ENCODE results near the gene AP2A1. TPM values are rescaled to one million over a fixed set of nuclear protein-coding genes. Genes with fewer than 3 reads are reported as not detected.

AP2A1 gene
- total RNA-seq, 4 donors from 2014 or later, result 50.7 to 77.8 (median 65.8) TPM

DNA sequence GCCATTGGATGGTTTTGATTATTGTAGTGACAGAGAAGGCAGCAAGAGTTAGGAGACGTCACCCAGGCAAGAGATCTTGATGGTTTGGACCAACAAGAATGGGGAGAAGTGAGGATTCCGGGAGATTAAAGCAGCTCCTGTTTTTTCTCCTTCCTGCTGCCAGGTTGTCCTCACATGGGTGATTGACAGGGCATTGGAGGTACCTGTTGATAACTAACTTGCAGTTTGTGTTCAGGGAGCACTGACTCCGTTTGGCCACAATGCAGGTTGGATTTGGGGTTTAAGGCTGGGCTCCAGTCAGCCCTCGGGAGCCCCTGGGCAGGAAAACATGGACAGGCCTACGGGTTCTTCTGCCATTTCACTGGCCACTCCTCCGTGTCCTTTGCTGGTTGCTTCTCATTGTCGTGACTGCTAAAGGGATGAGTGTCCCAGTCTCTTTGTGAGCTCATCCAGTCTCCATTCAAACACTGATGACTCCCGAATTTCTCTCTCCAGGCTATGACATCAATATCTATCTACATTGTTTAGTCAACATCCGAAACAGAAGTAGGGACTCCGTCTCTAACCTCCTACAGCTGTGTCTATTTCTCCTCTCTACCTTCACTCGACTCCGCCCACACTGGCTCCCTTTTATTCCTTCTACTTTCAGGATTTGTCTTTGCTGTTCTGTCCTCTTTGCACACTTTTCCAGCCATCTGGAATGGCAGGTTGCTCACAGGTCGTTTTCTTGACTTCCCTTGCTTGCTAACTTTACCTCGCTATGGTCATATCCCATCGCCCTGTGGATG lies 82.8 kb downstream of the AP2A1 start:
- Histone ChIP-seq H3K9me3 (no peaks in the 10 kb centered on the region), H3K4me3 (peak overlapping the region; percentile 56 to 98 (median 96)), H3K36me3 (peaks cover 0 to 5% (median 0%) of the 10 kb centered on the region in 3 donors), H3K4me1 (peaks cover 6 to 52% (median 29%) of the 10 kb centered on the region in 3 donors), H3K27ac (peak overlapping the region in 3 of 4 donors; percentile 94 to 100 (median 99)), H3K27me3 (no peaks in the 10 kb centered on the region)
- no peak for TF ChIP-seq POLR2A (IDR thresholded peaks at IDR 0.05)
- WGBS, 2 donors, result 85 to 89% methylated on average over 14 to 15 of the region's 15 CpGs
- intact Hi-C loops (cut with DNase I), result no loop called here
- DNase-seq, result no peak

DNA sequence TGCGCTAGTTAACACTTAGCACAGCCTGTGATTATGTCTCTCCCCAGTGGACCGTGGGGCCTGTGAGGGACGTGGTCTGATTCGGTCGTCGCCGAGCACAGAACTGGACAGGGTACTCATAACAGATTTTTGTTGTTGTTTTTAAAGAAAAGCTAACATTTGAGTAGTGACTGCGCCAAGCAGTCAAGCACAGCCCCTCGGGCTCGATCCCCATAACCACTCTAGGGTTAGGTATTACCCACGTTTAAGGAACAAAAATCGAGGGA lies 83.4 kb downstream of the AP2A1 start:
- DNase-seq, result no peak
- WGBS, 2 donors, result 56 to 68% methylated on average over 11 to 12 of the region's 12 CpGs
- Histone ChIP-seq H3K27ac (peak overlapping the region; percentile 94 to 100 (median 100)), H3K9me3 (no peaks in the 10 kb centered on the region), H3K27me3 (no peaks in the 10 kb centered on the region), H3K4me1 (peaks cover 6 to 54% (median 29%) of the 10 kb centered on the region in 3 donors), H3K4me3 (peak overlapping the region; percentile 56 to 98 (median 96)), H3K36me3 (peaks cover 0 to 11% (median 0%) of the 10 kb centered on the region in 3 donors)
- TF ChIP-seq, protein P1, sequence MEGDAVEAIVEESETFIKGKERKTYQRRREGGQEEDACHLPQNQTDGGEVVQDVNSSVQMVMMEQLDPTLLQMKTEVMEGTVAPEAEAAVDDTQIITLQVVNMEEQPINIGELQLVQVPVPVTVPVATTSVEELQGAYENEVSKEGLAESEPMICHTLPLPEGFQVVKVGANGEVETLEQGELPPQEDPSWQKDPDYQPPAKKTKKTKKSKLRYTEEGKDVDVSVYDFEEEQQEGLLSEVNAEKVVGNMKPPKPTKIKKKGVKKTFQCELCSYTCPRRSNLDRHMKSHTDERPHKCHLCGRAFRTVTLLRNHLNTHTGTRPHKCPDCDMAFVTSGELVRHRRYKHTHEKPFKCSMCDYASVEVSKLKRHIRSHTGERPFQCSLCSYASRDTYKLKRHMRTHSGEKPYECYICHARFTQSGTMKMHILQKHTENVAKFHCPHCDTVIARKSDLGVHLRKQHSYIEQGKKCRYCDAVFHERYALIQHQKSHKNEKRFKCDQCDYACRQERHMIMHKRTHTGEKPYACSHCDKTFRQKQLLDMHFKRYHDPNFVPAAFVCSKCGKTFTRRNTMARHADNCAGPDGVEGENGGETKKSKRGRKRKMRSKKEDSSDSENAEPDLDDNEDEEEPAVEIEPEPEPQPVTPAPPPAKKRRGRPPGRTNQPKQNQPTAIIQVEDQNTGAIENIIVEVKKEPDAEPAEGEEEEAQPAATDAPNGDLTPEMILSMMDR (IDR thresholded peaks at IDR 0.05), result no peak
- TF ChIP-seq POLR2A (IDR thresholded peaks at IDR 0.05), result no peak
- intact Hi-C loops (cut with DNase I), result no loop called here

DNA sequence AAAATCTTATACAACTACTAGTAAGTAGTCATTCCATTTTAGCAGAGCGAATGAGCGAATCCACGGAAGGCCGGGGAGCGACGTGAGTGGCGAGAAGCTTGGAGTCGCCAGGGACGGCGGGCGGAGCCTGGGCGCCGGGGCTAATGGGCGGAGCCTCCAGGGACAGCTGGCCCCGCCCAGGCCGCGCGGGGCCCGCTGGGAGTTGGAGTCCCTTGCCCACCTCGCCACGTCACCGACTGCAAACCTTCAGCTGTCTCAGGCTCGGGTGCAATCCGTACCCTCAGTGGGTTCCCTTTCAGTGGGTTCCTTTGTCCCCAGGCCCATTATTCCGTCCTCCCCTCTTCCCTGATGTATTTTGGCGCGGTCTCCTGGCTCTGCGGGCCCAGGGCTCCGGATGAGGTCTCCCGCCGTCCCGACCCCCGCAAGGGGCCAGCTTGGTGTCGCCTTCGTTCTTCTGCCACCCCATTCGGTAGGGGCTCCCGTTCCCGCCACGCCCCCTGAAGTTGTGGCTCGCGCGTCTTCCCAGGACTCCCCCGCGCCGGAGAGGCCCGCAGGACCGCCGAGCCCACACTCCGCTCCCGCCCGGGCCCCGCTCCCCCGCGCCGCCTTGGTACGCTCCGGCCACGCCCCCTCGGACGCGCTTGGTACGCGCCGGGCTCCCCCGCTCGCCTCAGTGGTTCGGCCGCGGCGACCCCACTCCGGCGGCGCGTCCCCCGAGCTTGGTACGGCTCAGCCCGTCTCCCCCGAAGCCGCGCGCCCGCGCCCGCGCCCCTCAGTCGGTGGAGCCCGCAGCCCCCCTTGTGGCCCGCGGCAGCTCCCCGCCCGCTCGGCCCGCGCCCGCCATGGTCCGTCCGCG lies 83.9 kb downstream of the AP2A1 start, which contains the start of gene PTOV1:
Gene PTOV1 (plus strand): TSS at position 673 of the 856 bp plus-strand sequence.
- H3K4me3 ChIP-seq, result peak within 1 kb of the TSS; percentile 56 to 98 (median 96)
- intact Hi-C loops (cut with DNase I), result no loop called here
- peak in 3 of 4 donors; percentile 48 to 91 (median 61) for TF ChIP-seq POLR2A (IDR thresholded peaks at IDR 0.05)
- TF ChIP-seq, protein P1 (IDR thresholded peaks at IDR 0.05), result peak in 2 of 6 experiments; percentile 5 to 14
- no peaks in the 10 kb centered on the region for H3K9me3 ChIP-seq
- peaks cover 0 to 16% (median 0%) of the 10 kb centered on the region in 3 donors for H3K36me3 ChIP-seq
- no peaks in the 10 kb centered on the region for H3K27me3 ChIP-seq
- H3K27ac ChIP-seq, result peak within 1 kb of the TSS; percentile 94 to 100 (median 100)
- H3K4me1 ChIP-seq, result peaks cover 6 to 54% (median 29%) of the 10 kb centered on the region in 3 donors
- DNase-seq, result peak; percentile 39
- WGBS, 2 donors, result 1 to 5% methylated on average over 18 to 35 of the region's 98 CpGs

DNA sequence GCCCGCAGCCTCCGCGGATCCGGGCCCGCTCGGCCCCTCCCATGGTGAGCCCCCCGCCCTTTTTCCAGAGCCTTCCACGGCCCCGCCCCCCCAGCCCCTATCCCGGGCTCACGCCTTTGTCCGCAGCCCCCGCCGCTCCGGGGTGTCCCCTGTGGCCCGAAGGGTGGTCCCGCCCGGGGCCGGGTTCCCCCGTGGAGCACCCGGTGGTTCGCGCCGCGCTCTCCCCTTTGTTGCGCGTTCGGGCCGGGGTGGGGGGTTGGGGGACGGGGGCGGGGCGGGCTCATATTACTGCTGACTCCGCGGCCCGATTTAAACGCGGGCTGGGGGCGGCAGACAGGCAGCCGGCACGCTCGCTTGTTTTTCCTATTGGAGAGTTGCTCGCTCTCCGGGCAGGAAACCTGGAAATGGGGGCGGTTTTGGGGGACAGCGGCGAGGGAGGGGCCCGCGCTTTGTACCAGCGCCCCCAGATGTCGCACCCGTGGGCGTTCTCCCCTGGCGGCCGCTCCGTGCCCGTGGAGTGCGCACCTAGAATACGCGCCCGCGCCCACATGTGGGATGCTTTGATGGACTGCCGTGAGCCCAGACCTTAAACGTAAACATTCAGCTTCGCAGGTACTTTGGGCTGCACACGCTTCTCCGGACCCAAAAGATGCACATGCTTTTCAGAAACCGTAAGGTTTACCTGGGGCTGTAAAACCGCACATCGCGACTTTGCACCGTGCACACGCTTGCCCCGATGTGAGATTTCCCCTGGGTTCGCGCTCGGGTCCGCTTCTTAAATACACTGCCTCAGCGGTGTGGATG lies 84.9 kb downstream of the AP2A1 start:
- TF ChIP-seq, protein P1 (IDR thresholded peaks at IDR 0.05), result no peak
- no peak for TF ChIP-seq POLR2A (IDR thresholded peaks at IDR 0.05)
- WGBS, 2 donors, result 0 to 3% methylated on average over 7 to 20 of the region's 78 CpGs
- Histone ChIP-seq H3K4me1 (peaks cover 6 to 54% (median 29%) of the 10 kb centered on the region in 3 donors), H3K36me3 (peaks cover 3 to 26% (median 4%) of the 10 kb centered on the region in 3 donors), H3K27ac (peak overlapping the region; percentile 94 to 100 (median 100)), H3K9me3 (no peaks in the 10 kb centered on the region), H3K27me3 (no peaks in the 10 kb centered on the region), H3K4me3 (peak overlapping the region; percentile 56 to 98 (median 96))
- intact Hi-C loops (cut with DNase I), result no loop called here
- DNase-seq, result no peak

DNA sequence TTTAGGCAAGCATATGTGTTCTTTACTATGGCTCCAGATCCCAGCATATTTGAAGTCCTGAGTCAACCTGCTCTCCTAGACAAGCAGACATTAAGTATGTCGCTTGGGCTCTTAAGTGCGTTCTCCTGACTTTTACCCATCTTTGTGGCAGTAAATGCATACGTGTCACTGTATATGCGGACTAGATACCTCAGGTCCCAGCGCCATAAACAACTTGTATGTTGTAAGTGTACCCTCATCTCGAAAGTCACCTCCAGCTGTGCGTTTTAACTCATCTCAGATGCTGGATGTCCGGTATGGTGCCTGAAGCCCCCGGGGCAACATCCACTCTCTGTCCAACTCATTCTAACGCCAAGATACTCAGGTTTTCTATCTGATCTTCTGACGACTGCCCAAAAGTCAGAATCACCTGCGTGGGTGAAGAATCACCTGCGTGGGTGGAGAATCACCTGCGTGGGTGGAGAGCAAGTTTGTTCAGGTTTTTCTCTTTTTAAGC lies 85.9 kb downstream of the AP2A1 start:
- intact Hi-C loops (cut with DNase I), result no loop called here

More for the DNA sequence above, 85.9 kb downstream of the AP2A1 start:
- no peak for DNase-seq
- Histone ChIP-seq H3K4me3 (peak overlapping the region in 3 of 4 donors; percentile 95 to 98 (median 98)), H3K4me1 (peaks cover 6 to 54% (median 29%) of the 10 kb centered on the region in 3 donors), H3K36me3 (peaks cover 7 to 36% (median 11%) of the 10 kb centered on the region in 3 donors), H3K27ac (no peak overlapping the region), H3K27me3 (no peaks in the 10 kb centered on the region), H3K9me3 (no peaks in the 10 kb centered on the region)
- 44 to 47% methylated on average over 14 of the region's 14 CpGs for WGBS, 2 donors
- no peak for TF ChIP-seq POLR2A (IDR thresholded peaks at IDR 0.05)
- TF ChIP-seq, protein P1 (IDR thresholded peaks at IDR 0.05), result no peak
